HG03060 (cell line): ENCODE measurements around the gene GAGE12G.
"Not testable (repeated sequence)": the region's sequence is repeated elsewhere in the genome, so short reads cannot be mapped to it uniquely, and the experiment has no call there.

Experiments used
- ATAC-seq: cut with Tn5 transposase; IDR thresholded peaks from one replicate; pipeline ENCODE4 v1.9.1; 2021; ENCODE audit warnings: low read depth, moderate number of reproducible peaks; ENCODE audit not compliant: unreplicated experiment

GAGE12G gene

GRCh38 chrX:49570100-49570499 is at the start of gene GAGE12G:
Gene GAGE12G, plus strand, starts transcription at chrX:49570400. Its CDS starts 1,155 bp downstream, at chrX:49571555.
- ATAC-seq = not testable (repeated sequence)

- not testable (repeated sequence) for ATAC-seq
These were observed 38.3 kb upstream of the GAGE12G start, which contains the start of gene GAGE12C for GRCh38 chrX:49531877-49532276. Gene GAGE12C, plus strand, starts transcription at chrX:49532177. Its CDS starts 1,155 bp downstream, at chrX:49533332.

- ATAC-seq = not testable (repeated sequence)
These were observed 28.8 kb upstream of the GAGE12G start, which contains the start of gene GAGE12D for GRCh38 chrX:49541433-49541832. Gene GAGE12D, plus strand, starts transcription at chrX:49541733. Its CDS starts 1,155 bp downstream, at chrX:49542888.

GRCh38 chrX:49550989-49551388 is 19.2 kb upstream of the GAGE12G start, which contains the start of gene GAGE12E:
Gene GAGE12E, plus strand, starts transcription at chrX:49551289. Its CDS starts 1,155 bp downstream, at chrX:49552444.
- ATAC-seq = not testable (repeated sequence)

GRCh38 chrX:49560542-49560941 is 9.7 kb upstream of the GAGE12G start, which contains the start of gene GAGE12F:
Gene GAGE12F, plus strand, starts transcription at chrX:49560842. Its CDS starts 1,155 bp downstream, at chrX:49561997.
- not testable (repeated sequence) for ATAC-seq

GRCh38 chrX:49568728-49569127 is 1.5 kb upstream of the GAGE12G start:
- ATAC-seq = not testable (repeated sequence)

GRCh38 chrX:49569152-49569551 is 1.0 kb upstream of the GAGE12G start:
- not testable (repeated sequence) for ATAC-seq

- not testable (repeated sequence) for ATAC-seq
These were observed 9.4 kb downstream of the GAGE12G start, which contains the start of gene GAGE12H for GRCh38 chrX:49579649-49580048. Gene GAGE12H, plus strand, starts transcription at chrX:49579949. Its CDS starts 1,155 bp downstream, at chrX:49581104.

GRCh38 chrX:49589196-49589595 is 19.0 kb downstream of the GAGE12G start, which contains the start of gene GAGE2A:
Gene GAGE2A, plus strand, starts transcription at chrX:49589496. Its CDS starts 1,155 bp downstream, at chrX:49590651.
- not testable (repeated sequence) for ATAC-seq

- ATAC-seq = not testable (repeated sequence)
These were observed 19.7 kb downstream of the GAGE12G start for GRCh38 chrX:49589769-49590478.

- ATAC-seq = not testable (repeated sequence)
These were observed 20.3 kb downstream of the GAGE12G start for GRCh38 chrX:49590488-49590887.

- ATAC-seq = not testable (repeated sequence)
These were observed 28.5 kb downstream of the GAGE12G start, which contains the start of gene GAGE1 for GRCh38 chrX:49598720-49599119. Gene GAGE1, plus strand, starts transcription at chrX:49599020. Its CDS starts 1,155 bp downstream, at chrX:49600175.

- no peak for ATAC-seq
These were observed 40.6 kb downstream of the GAGE12G start for GRCh38 chrX:49610718-49611310.

GRCh38 chrX:49618574-49618973 is 48.4 kb downstream of the GAGE12G start:
- ATAC-seq = no peak
